HL-60 (cell line): ENCODE data around the gene TOGARAM2.

Experiments
- DNase-seq, 2 experiments: peaks; one replicate each; pipeline ENCODE4 v3.0.0-alpha.2; 2010 to 2020; ENCODE audit warnings: low read depth in 1 of 2, low spot score in 1 of 2
- H3K27ac ChIP-seq: fragments of 250-450 bp; sonication (Bioruptor Pico); replicated peaks from 2 replicates; pipeline ENCODE4 v1.5.1; 2020; ENCODE audit warnings: mild to moderate bottlenecking, moderate library complexity
- H3K27me3 ChIP-seq: fragments of 250-450 bp; sonication (Bioruptor Pico); 2 replicates; pipeline ENCODE4 v1.5.1; 2021; ENCODE audit warnings: mild to moderate bottlenecking, moderate library complexity; ENCODE audit not compliant: insufficient read depth, poor library complexity, severe bottlenecking
- H3K4me3 ChIP-seq: replicated peaks from 2 replicates; pipeline ENCODE4 v1.5.1; 2011; ENCODE audit warnings: mild to moderate bottlenecking, control low read depth, low read length; ENCODE audit not compliant: insufficient read depth
- CTCF ChIP-seq: IDR thresholded peaks from one replicate; pipeline ENCODE4 v1.5.1; 2011; ENCODE audit warnings: low read length, control low read depth, inconsistent platforms; ENCODE audit not compliant: insufficient read depth
- GABPA ChIP-seq: IDR thresholded peaks from 2 replicates; pipeline ENCODE4 v1.6.1; 2012; ENCODE audit warnings: low read depth
- POLR2AphosphoS5 ChIP-seq: IDR thresholded peaks from 2 replicates; pipeline ENCODE4 v1.6.1; 2012; ENCODE audit warnings: low read depth
- REST ChIP-seq: IDR thresholded peaks from 2 replicates; pipeline ENCODE4 v1.6.1; 2012; ENCODE audit warnings: low read depth; ENCODE audit not compliant: insufficient replicate concordance
- SPI1 ChIP-seq: IDR thresholded peaks from 2 replicates; pipeline ENCODE4 v1.6.1; 2012; ENCODE audit warnings: low read depth, mild to moderate bottlenecking, borderline replicate concordance

TOGARAM2 gene

GRCh38 chr2:29042561-29043075, 61.5 kb downstream of the TOGARAM2 start:
- no peak overlapping the region for H3K27ac ChIP-seq
- H3K4me3 ChIP-seq, result no peak overlapping the region
- DNase-seq, result no peak
- TF ChIP-seq SPI1 (no peak), GABPA (no peak), POLR2AphosphoS5 (no peak), CTCF (no peak), REST (no peak)
- no peaks in the 10 kb centered on the region for H3K27me3 ChIP-seq

GRCh38 chr2:29044459-29044858, 63.4 kb downstream of the TOGARAM2 start:
- Histone ChIP-seq H3K4me3 (no peak overlapping the region), H3K27me3 (no peaks in the 10 kb centered on the region), H3K27ac (no peak overlapping the region)
- DNase-seq, result no peak
- no peak for TF ChIP-seq REST
- no peak for TF ChIP-seq GABPA
- no peak for TF ChIP-seq POLR2AphosphoS5
- no peak for TF ChIP-seq SPI1
- no peak for TF ChIP-seq CTCF

GRCh38 chr2:29046321-29046720, 65.2 kb downstream of the TOGARAM2 start:
- TF ChIP-seq POLR2AphosphoS5, result no peak
- no peak for TF ChIP-seq SPI1
- no peak for TF ChIP-seq REST
- TF ChIP-seq GABPA, result no peak
- Histone ChIP-seq H3K27ac (no peak overlapping the region), H3K27me3 (no peaks in the 10 kb centered on the region), H3K4me3 (no peak overlapping the region)
- no peak for DNase-seq
